Thoracic aorta (tissue), 2 donors: ENCODE measurements around the gene CELA2A. TPM values are rescaled to one million over a fixed set of nuclear protein-coding genes. Genes with fewer than 3 reads are reported as not detected.
"Not testable (repeated sequence)": the region's sequence is repeated elsewhere in the genome, so short reads cannot be mapped to it uniquely, and the experiment has no call there.

ENCODE experiments used
- ATAC-seq: fragments of 150-250 bp; one replicate; pipeline ENCODE4 v1.8.0; 2017; ENCODE audit warnings: low read depth; ENCODE audit not compliant: insufficient number of reproducible peaks, low FRiP score
- DNase-seq: peaks from one replicate; pipeline ENCODE4 v3.0.0-alpha.2; 2020; ENCODE audit warnings: low spot score
- H3K27ac ChIP-seq, 2 donors: fragments of 200-600 bp; sonication (generic); 1 replicate in 1 of 2; 2 replicates in 1 of 2; pipeline ENCODE4 v1.5.1; 2016; ENCODE audit warnings: mild to moderate bottlenecking in 2 of 2, moderate library complexity in 2 of 2
- H3K27me3 ChIP-seq: fragments of 200-600 bp; sonication (generic); replicated peaks from 2 replicates; pipeline ENCODE4 v1.6.0; 2016; ENCODE audit warnings: mild to moderate bottlenecking; ENCODE audit not compliant: insufficient read depth
- H3K36me3 ChIP-seq: fragments of 200-600 bp; sonication (generic); one replicate; pipeline ENCODE4 v1.5.1; 2016
- H3K4me1 ChIP-seq, 2 donors: fragments of 200-600 bp; sonication (generic); 1 replicate in 1 of 2; 2 replicates in 1 of 2; pipeline versions ENCODE4 v1.5.1 to v1.6.0; 2016; ENCODE audit warnings: low read depth in 2 of 2, mild to moderate bottlenecking in 1 of 2; ENCODE audit not compliant: control insufficient read depth in 1 of 2
- H3K4me3 ChIP-seq: fragments of 200-600 bp; sonication (generic); 2 replicates; pipeline ENCODE4 v1.5.1; 2016; ENCODE audit warnings: mild to moderate bottlenecking
- H3K9me3 ChIP-seq: fragments of 200-600 bp; sonication (generic); 2 replicates; pipeline ENCODE4 v1.5.1; 2016
- total RNA-seq, 2 donors: library from RNA; depleted of rRNA; stranded (reverse); fragments of >200 nt; gene quantifications; one replicate each; pipeline versions ENCODE4 v1.1.0 to v1.2.3, GENCODE V29; 2016
- TF ChIP-seq, protein P1 (sequence below): fragments of 200-600 bp; sonication (generic); IDR thresholded peaks from one replicate; pipeline ENCODE4 v1.5.1; 2019; ENCODE audit warnings: antibody characterized with exemption

CELA2A gene
- total RNA-seq, 2 donors from 2014 or later: not detected

DNA sequence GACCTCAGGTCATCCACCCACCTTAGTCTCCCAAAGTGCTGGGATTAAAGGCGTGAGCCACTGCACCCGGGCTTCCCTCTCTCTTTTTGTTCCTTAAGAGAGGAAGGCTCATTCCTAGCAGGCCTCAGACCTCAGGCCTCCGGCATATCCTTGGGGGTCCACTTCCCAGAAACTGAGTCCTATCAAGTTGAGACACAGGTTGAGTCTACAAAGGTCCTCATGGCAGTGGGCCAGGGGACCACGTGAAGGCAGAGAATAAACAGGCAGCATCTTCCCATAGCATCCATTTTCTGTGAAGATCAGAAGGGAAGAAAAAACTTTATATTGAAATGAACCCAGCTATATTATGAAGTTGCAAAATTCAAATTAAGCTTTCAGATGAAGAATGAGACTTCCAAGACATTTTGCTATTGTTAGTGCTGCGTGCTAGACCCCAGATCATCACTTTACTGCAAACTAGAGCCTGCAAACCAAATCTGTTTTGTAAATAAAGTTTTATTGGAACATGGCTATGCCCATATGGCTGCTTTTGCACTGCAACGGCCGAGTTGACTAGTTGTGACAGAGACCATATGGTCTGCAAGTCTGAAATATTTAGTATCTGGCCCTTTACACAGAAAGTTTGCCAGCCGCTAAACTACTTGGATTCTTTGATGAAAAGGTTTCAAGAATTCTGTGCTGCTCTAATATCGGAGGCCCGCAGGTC, 3.5 kb upstream of the CELA2A start:
- TF ChIP-seq, protein P1, sequence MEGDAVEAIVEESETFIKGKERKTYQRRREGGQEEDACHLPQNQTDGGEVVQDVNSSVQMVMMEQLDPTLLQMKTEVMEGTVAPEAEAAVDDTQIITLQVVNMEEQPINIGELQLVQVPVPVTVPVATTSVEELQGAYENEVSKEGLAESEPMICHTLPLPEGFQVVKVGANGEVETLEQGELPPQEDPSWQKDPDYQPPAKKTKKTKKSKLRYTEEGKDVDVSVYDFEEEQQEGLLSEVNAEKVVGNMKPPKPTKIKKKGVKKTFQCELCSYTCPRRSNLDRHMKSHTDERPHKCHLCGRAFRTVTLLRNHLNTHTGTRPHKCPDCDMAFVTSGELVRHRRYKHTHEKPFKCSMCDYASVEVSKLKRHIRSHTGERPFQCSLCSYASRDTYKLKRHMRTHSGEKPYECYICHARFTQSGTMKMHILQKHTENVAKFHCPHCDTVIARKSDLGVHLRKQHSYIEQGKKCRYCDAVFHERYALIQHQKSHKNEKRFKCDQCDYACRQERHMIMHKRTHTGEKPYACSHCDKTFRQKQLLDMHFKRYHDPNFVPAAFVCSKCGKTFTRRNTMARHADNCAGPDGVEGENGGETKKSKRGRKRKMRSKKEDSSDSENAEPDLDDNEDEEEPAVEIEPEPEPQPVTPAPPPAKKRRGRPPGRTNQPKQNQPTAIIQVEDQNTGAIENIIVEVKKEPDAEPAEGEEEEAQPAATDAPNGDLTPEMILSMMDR: no peak
- Histone ChIP-seq H3K36me3 (no peaks in the 10 kb centered on the region), H3K4me3 (no peak overlapping the region), H3K27ac (no peak overlapping the region), H3K27me3 (no peaks in the 10 kb centered on the region), H3K4me1 (no peaks in the 10 kb centered on the region), H3K9me3 (no peaks in the 10 kb centered on the region)
- no peak for DNase-seq
- no peak for ATAC-seq

- H3K27ac ChIP-seq: no peak overlapping the region
- H3K36me3 ChIP-seq: no peaks in the 10 kb centered on the region
- no peaks in the 10 kb centered on the region for H3K27me3 ChIP-seq
- ATAC-seq: no peak
- no peaks in the 10 kb centered on the region for H3K4me1 ChIP-seq
- no peak overlapping the region for H3K4me3 ChIP-seq
- H3K9me3 ChIP-seq: no peaks in the 10 kb centered on the region
- DNase-seq: no peak
- TF ChIP-seq, protein P1: no peak
Measured at GRCh38 chr1:15453734-15454133, 2.8 kb upstream of the CELA2A start.

DNA sequence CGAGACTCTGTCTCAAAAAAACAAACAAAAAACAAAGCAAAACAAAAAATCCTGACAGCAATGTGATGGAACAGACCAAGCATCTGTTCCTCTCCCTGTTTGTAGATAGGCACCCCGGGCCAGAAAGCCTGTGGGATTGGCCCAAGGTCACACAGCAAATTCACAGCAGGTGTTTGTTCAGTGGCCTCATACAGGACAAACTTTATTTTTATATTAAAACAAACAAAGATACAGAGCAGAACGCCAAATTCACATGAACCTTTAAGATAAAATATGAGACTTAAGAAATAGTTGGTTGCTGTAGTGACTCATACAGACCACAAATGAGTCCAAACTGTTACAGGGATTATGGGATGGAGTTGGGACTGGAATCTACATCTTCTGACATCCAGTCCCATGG, 2.3 kb upstream of the CELA2A start:
- TF ChIP-seq, protein P1: no peak
- H3K36me3 ChIP-seq: no peaks in the 10 kb centered on the region
- no peaks in the 10 kb centered on the region for H3K4me1 ChIP-seq
- H3K4me3 ChIP-seq: no peak overlapping the region
- H3K27ac ChIP-seq: no peak overlapping the region
- H3K9me3 ChIP-seq: no peaks in the 10 kb centered on the region
- ATAC-seq (no peak), DNase-seq (no peak)
- no peaks in the 10 kb centered on the region for H3K27me3 ChIP-seq

- Histone ChIP-seq H3K36me3 (no peaks in the 10 kb centered on the region), H3K4me3 (no peak overlapping the region), H3K9me3 (no peaks in the 10 kb centered on the region), H3K4me1 (no peaks in the 10 kb centered on the region), H3K27ac (no peak overlapping the region), H3K27me3 (no peaks in the 10 kb centered on the region)
- ATAC-seq (no peak), DNase-seq (no peak)
- TF ChIP-seq, protein P1: no peak
Measured at GRCh38 chr1:15455522-15455921, 1.0 kb upstream of the CELA2A start.

GRCh38 chr1:15457585-15457984, 1.1 kb downstream of the CELA2A start:
- Histone ChIP-seq H3K36me3 (no peaks in the 10 kb centered on the region), H3K4me1 (no peaks in the 10 kb centered on the region), H3K4me3 (no peak overlapping the region), H3K27me3 (no peaks in the 10 kb centered on the region), H3K9me3 (no peaks in the 10 kb centered on the region), H3K27ac (no peak overlapping the region)
- TF ChIP-seq, protein P1: no peak
- no peak for DNase-seq
- no peak for ATAC-seq

DNA sequence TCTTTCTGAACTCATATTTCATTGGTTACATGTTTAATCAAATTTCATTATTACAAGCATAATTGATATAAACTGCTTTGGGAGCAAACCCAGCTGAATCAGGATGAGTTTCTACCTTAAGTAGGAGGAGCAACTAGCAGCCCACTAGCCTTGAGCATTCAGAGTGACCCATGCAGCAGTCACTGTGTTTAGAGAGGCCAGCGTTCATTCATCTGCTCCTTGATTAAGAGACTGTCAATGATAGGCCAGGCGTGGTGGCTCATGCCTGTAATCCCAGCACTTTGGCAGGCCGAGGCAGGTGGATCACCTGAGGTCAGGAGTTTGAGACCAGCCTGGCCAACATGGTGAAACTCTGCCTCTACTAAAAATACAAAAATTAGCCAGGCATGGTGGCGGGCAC, 1.9 kb downstream of the CELA2A start:
- not testable (repeated sequence) for H3K9me3 ChIP-seq, ATAC-seq, H3K36me3 ChIP-seq, H3K4me3 ChIP-seq, H3K27ac ChIP-seq, H3K4me1 ChIP-seq, DNase-seq, H3K27me3 ChIP-seq
